HG03064 (cell line): ENCODE results near the gene PCDHB6.
"Not testable (repeated sequence)": the region's sequence is repeated elsewhere in the genome, so short reads cannot be mapped to it uniquely, and the experiment has no call there.

Source experiments
- ATAC-seq: cut with Tn5 transposase; IDR thresholded peaks from one replicate; pipeline ENCODE4 v1.9.1; 2021; ENCODE audit warnings: low read depth; ENCODE audit not compliant: unreplicated experiment

PCDHB6 gene

GRCh38 chr5:141201646-141202045 lies 51.8 kb downstream of the PCDHB6 start:
- not testable (repeated sequence) for ATAC-seq
